HepG2 (cell line): Measurements from ENCODE around the gene SLC7A8. TPM values are rescaled to one million over a fixed set of nuclear protein-coding genes. Genes with fewer than 3 reads are reported as not detected.

ENCODE experiments used
- JUNB ChIP-seq: sonication (generic); formaldehyde crosslinking; IDR thresholded peaks from 2 replicates; pipeline ENCODE4 v1.8.0; 2022; ENCODE audit warnings: missing genetic modification reagents, mild to moderate bottlenecking, borderline replicate concordance
- KDM5A ChIP-seq: fragments of 200-600 bp; sonication (generic); IDR thresholded peaks from 2 replicates; pipeline ENCODE4 v1.7.0; 2018; ENCODE audit warnings: antibody characterized with exemption, mild to moderate bottlenecking, low read length, borderline replicate concordance
- KDM5B ChIP-seq: sonication (generic); formaldehyde crosslinking; IDR thresholded peaks from 2 replicates; pipeline ENCODE4 v1.4.0; 2020; ENCODE audit warnings: missing genetic modification reagents, mild to moderate bottlenecking, borderline replicate concordance
- NFE2L2 ChIP-seq: fragments of 150-350 bp; IDR thresholded peaks from 2 replicates; pipeline ENCODE4 v1.6.1; 2014; ENCODE audit warnings: low read length
- PHF20 ChIP-seq: sonication (generic); formaldehyde crosslinking; IDR thresholded peaks from 2 replicates; pipeline ENCODE4 v1.5.0; 2020; ENCODE audit warnings: mild to moderate bottlenecking, missing genetic modification reagents
- PPARG ChIP-seq: conservative IDR thresholded peaks from 2 replicates; pipeline ENCODE4 v1.6.1; 2016; ENCODE audit warnings: missing biosample characterization, missing genetic modification reagents
- RARA ChIP-seq: IDR thresholded peaks from 2 replicates; pipeline ENCODE4 v1.6.1; 2016; ENCODE audit warnings: missing genetic modification reagents, missing compliant biosample characterization
- SPEN ChIP-seq: sonication (generic); formaldehyde crosslinking; IDR thresholded peaks from 2 replicates; pipeline ENCODE4 v1.5.1; 2020; ENCODE audit warnings: low read depth, mild to moderate bottlenecking, missing genetic modification reagents
- ZBTB1 ChIP-seq: sonication (generic); formaldehyde crosslinking; IDR thresholded peaks from 2 replicates; pipeline ENCODE4 v1.4.0; 2020; ENCODE audit warnings: missing genetic modification reagents, borderline replicate concordance
- ZMYM4 ChIP-seq: sonication (generic); formaldehyde crosslinking; IDR thresholded peaks from 2 replicates; pipeline ENCODE4 v1.8.1; 2023; ENCODE audit warnings: mild to moderate bottlenecking, missing genetic modification reagents
- ZNF24 ChIP-seq: fragments of 450-650 bp; IDR thresholded peaks from 2 replicates; pipeline ENCODE4 v1.6.1; 2017; ENCODE audit warnings: antibody characterized with exemption, mild to moderate bottlenecking
- polyA plus RNA-seq, 8 experiments: library from polyadenylated mRNA; depleted of rRNA in 3 of 8; stranded (reverse) in 7 of 8; unstranded in 1 of 8; fragments of >200 nt; fragmentation: Illumina TruSeq in 4 of 8; extraction: Trizol in 4 of 8; gene quantifications; 2 replicates each; pipeline versions ENCODE4 v1.2.1 to v1.2.3, GENCODE V29; 2011 to 2016; ENCODE audit warnings: low read depth in 4 of 8, missing spikeins in 1 of 8, mixed read lengths in 1 of 8; ENCODE audit not compliant: insufficient read depth in 1 of 8
- total RNA-seq, 5 experiments: library from RNA; depleted of rRNA; stranded (reverse); fragments of >200 nt; fragmentation: Illumina TruSeq; extraction: Trizol; gene quantifications; 2 replicates each; pipeline ENCODE4 v1.2.3, GENCODE V29; 2016; ENCODE audit warnings: low read depth in 1 of 5
- TF ChIP-seq, protein P1 (sequence below): sonication (generic); formaldehyde crosslinking; IDR thresholded peaks from 2 replicates; pipeline ENCODE4 v1.4.0; 2020; ENCODE audit warnings: missing genetic modification reagents
- TF ChIP-seq, protein P2 (sequence below): sonication (generic); formaldehyde crosslinking; IDR thresholded peaks from 2 replicates; pipeline ENCODE4 v1.4.0; 2020; ENCODE audit warnings: missing genetic modification reagents, borderline replicate concordance
- TF ChIP-seq, protein P3 (sequence below): sonication (generic); formaldehyde crosslinking; IDR thresholded peaks from 2 replicates; pipeline ENCODE4 v1.8.0; 2023; ENCODE audit warnings: mild to moderate bottlenecking, missing genetic modification reagents

The SLC7A8 gene
- total and polyA plus RNA-seq, 2 of the 13 experiments (the other 11 are each of a cell fraction or from before 2014, with no cell fraction given) = 0.25 TPM; not detected in 1

DNA sequence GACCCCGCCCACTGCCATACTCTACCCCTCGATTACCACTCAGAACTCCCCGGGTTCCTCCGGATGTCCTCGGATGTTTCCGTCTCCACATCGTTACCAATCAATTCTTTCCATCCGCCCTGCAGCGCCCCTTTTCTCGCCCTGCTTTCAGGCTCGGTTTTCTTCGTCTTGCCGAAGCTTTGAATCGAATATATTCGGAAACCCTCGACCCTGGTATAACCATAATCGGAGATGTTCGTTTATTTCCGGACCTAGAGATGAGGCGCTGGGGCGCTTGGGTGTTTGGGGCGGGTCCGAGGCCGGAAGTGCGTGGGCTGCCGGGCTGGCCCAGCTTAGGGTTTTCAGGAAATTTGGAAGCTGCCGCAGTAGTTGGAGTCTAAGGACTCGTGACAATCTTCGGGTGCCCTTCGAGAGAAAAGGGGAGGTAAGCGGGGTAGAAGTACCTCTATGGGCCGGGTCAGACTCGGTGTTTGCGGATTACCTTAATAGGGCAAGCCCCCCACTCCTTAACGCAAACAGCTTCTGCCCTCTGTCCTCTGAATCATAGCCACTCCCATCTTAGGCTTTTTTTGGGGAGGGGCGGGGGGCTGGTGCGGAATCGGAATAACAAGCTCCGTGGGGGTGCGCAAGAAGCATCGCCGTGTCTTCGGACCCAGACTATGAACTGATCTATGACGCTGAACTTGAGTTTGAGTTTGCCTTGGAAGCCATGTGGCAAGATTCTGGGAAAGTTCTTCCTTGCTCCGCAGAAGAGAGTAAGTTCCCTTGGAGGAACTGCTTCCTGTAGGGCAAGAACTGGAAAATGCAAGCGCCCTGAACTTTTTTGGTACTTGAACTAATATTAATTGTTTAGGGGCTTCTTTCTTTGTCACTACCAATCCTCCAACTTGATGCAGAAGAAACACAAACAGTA lies 88.0 kb downstream of the SLC7A8 start, which contains the start of gene C14orf119 (continued):
- TF ChIP-seq, protein P1, sequence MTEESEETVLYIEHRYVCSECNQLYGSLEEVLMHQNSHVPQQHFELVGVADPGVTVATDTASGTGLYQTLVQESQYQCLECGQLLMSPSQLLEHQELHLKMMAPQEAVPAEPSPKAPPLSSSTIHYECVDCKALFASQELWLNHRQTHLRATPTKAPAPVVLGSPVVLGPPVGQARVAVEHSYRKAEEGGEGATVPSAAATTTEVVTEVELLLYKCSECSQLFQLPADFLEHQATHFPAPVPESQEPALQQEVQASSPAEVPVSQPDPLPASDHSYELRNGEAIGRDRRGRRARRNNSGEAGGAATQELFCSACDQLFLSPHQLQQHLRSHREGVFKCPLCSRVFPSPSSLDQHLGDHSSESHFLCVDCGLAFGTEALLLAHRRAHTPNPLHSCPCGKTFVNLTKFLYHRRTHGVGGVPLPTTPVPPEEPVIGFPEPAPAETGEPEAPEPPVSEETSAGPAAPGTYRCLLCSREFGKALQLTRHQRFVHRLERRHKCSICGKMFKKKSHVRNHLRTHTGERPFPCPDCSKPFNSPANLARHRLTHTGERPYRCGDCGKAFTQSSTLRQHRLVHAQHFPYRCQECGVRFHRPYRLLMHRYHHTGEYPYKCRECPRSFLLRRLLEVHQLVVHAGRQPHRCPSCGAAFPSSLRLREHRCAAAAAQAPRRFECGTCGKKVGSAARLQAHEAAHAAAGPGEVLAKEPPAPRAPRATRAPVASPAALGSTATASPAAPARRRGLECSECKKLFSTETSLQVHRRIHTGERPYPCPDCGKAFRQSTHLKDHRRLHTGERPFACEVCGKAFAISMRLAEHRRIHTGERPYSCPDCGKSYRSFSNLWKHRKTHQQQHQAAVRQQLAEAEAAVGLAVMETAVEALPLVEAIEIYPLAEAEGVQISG (CRISPR knock-in tag) = peak; percentile 57; the same call in 1 of the 2 replicates
- TF ChIP-seq NFE2L2 (peak; percentile 29; the same call in 1 of the 2 replicates), RARA (CRISPR knock-in tag) (0 out of 2 replicates have a peak, but pooled peaks have one; percentile 41), SPEN (CRISPR knock-in tag) (peak; percentile 93), ZMYM4 (CRISPR knock-in tag) (no peak), KDM5A (peak; percentile 85), KDM5B (CRISPR knock-in tag) (no peak; the same call in 1 of the 2 replicates), ZNF24 (no peak), PHF20 (no peak), JUNB (no peak), ZBTB1 (CRISPR knock-in tag) (no peak), PPARG (no peak; the same call in none of the 2 replicates)
- TF ChIP-seq, protein P2, sequence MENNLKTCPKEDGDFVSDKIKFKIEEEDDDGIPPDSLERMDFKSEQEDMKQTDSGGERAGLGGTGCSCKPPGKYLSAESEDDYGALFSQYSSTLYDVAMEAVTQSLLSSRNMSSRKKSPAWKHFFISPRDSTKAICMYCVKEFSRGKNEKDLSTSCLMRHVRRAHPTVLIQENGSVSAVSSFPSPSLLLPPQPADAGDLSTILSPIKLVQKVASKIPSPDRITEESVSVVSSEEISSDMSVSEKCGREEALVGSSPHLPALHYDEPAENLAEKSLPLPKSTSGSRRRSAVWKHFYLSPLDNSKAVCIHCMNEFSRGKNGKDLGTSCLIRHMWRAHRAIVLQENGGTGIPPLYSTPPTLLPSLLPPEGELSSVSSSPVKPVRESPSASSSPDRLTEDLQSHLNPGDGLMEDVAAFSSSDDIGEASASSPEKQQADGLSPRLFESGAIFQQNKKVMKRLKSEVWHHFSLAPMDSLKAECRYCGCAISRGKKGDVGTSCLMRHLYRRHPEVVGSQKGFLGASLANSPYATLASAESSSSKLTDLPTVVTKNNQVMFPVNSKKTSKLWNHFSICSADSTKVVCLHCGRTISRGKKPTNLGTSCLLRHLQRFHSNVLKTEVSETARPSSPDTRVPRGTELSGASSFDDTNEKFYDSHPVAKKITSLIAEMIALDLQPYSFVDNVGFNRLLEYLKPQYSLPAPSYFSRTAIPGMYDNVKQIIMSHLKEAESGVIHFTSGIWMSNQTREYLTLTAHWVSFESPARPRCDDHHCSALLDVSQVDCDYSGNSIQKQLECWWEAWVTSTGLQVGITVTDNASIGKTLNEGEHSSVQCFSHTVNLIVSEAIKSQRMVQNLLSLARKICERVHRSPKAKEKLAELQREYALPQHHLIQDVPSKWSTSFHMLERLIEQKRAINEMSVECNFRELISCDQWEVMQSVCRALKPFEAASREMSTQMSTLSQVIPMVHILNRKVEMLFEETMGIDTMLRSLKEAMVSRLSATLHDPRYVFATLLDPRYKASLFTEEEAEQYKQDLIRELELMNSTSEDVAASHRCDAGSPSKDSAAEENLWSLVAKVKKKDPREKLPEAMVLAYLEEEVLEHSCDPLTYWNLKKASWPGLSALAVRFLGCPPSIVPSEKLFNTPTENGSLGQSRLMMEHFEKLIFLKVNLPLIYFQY (CRISPR knock-in tag) = peak; percentile 88
- TF ChIP-seq, protein P3, sequence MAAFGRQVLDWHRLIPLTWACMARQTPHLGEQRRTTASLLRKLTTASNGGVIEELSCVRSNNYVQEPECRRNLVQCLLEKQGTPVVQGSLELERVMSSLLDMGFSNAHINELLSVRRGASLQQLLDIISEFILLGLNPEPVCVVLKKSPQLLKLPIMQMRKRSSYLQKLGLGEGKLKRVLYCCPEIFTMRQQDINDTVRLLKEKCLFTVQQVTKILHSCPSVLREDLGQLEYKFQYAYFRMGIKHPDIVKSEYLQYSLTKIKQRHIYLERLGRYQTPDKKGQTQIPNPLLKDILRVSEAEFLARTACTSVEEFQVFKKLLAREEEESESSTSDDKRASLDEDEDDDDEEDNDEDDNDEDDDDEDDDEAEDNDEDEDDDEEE = peak; percentile 45; the same call in 1 of the 2 replicates
